Fibroblast of skin of right biceps (primary cell): ENCODE measurements around the gene ADGRG6.
A peak's percentile ranks its signal among the peaks of the same experiment; 100 is the strongest.
"Not testable (repeated sequence)": the region's sequence is repeated elsewhere in the genome, so short reads cannot be mapped to it uniquely, and the experiment has no call there.

Experiments
- DNase-seq: peaks from one replicate; pipeline ENCODE4 v3.0.0-alpha.2; 2013

The ADGRG6 gene

DNA sequence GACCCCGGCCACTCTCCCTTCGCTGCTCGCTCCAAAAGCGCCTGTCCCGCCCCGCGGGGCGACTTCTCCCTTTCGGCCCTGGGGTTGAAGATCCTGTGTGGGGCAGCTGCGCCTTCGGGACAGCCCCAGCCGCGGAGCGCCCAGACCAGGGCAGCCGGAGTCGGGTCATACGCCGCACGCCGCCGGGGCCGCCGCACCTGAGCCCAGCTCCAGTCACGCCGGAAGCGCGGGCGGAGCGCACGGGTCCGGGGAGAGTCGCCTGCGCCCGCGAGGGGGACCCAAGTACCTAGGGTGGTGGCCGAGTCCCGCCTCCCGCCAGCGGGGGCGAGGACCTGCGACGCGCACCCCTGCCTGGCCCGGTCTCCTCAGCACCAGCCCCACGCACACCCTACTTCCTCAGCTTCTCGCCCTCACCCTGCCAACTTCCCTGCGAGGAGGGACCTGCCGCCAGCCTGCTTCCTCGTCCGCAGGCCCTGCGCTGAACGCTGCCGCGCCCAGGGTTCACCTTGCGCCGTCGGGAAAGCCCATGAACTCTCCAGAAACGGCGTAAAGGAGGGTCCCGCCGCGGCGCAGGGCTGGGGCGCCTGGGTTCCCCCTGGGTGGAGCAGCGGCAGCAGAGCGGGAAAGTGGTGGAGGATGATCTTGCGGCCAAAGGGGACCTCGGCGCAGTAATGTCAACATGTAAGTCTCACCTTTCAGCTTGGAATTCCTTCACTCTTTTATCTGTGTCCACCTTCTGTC is at the start of gene ADGRG6:
Gene ADGRG6 (plus strand): TSS at position 357 of the 741 bp plus-strand sequence. CDS start 323 bp downstream, at position 680.
- DNase-seq, result peak; percentile 48

GRCh38 chr6:142254513-142254912 is 47.3 kb upstream of the ADGRG6 start:
- DNase-seq, result no peak

DNA sequence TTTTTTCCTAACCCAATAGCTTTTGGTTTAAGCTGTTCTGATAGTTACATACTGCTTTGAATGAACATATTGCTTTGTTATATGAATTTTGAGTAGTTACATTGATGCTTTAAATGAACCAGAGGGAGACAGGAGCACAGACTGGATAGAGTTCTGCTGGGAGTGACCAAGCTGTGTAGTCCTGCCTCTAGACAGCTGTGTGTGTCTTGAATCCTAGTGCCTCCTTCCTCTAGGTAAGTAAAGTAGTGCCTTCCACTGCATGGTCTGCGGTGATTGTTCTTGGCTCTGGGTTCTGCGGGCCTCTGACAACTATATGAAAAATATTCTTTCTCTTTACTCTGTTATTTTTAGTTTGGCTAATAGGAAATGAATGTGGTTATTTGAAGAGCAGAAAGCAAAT is 46.0 kb upstream of the ADGRG6 start:
- DNase-seq, result no peak

GRCh38 chr6:142258305-142258704 is 43.5 kb upstream of the ADGRG6 start:
- no peak for DNase-seq

DNA sequence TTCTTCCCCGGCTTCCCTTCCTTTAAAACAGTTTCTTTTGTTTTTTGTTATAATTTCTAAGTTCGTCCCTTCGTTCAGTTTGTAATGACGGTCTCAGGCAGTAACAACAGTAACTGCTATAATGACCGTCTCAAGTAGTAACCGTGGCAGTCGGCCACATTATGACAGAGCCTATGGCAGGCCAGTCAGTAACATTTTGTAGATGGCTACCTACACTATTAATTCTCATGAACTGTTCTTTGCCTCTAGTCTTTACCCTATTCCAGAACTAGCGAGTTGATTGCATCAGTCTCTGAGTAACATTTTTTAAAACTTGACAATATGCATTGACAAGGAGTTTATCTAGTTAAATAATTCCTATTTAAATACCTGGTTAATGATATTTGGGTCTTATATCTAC is 43.0 kb upstream of the ADGRG6 start:
- no peak for DNase-seq

GRCh38 chr6:142260748-142261147 is 41.1 kb upstream of the ADGRG6 start:
- no peak for DNase-seq

- DNase-seq, result no peak
Measured at GRCh38 chr6:142262231-142262630, 39.6 kb upstream of the ADGRG6 start.

DNA sequence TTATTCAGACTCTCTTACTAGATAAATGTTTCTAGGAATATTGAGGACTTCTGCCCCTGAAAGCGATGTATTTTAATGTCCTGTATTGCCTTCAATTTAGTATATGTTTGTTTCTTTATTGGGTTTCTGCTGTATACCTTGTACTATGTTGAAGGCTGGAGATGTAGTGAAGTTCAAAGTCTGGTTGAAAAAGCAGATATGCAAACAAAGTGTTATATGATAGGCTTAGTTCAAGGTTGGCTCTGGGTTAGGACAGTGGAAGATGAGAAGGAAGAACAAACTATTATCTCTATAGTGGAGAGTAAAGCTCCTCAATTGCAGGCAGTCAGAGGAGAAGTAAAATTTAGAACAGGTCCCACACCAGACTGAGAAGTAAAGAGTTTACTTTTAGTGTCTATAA is 36.3 kb upstream of the ADGRG6 start:
- DNase-seq, result no peak

GRCh38 chr6:142266060-142266459 is 35.7 kb upstream of the ADGRG6 start:
- no peak for DNase-seq

GRCh38 chr6:142271476-142271875 is 30.3 kb upstream of the ADGRG6 start:
- DNase-seq, result no peak

- no peak for DNase-seq
Measured at GRCh38 chr6:142274656-142275055, 27.2 kb upstream of the ADGRG6 start.

GRCh38 chr6:142275236-142276006 is 26.4 kb upstream of the ADGRG6 start:
- peak; percentile 34 for DNase-seq

DNA sequence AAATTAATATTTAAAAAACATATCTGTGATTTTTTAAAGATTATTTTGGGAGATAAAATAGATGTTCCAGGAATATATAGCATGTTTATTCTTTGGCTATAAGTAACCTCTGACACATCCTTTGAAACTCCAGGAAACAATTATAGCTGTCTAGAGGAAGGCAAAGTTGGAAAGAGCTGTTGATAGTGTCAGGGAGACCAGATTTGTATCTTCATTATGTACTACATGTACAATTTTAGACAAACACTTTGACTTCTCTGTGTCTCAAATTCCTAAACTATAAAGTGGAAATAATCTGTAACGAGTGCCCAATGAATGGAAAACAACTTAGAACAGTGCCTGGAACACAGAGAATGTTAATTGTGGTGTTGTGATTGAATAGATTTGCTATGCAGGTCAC is 25.6 kb upstream of the ADGRG6 start:
- DNase-seq, result peak; percentile 36

GRCh38 chr6:142279350-142280180 is 22.2 kb upstream of the ADGRG6 start:
- DNase-seq, result peak; percentile 69

GRCh38 chr6:142280265-142280664 is 21.5 kb upstream of the ADGRG6 start:
- no peak for DNase-seq

DNA sequence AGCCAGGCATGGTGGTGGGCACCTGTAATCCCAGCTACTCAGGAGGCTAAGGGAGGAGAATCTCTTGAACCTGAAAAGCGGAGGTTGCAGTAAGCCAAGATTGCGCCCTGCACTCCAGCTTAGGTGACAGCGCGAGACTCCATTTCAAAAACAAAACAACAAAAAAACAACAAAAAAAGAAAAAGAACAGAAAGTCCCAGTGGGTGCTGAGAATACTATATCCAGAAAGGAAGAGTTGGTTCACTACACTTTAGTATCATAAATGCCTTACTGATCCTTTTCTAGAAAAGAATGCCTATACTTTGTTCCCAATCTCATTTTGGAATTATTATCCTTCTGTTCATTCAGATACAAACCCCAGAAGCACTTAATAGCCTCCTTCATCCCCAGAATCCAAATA is 20.9 kb upstream of the ADGRG6 start:
- no peak for DNase-seq

- DNase-seq, result not testable (repeated sequence)
Measured at GRCh38 chr6:142283138-142283537, 18.7 kb upstream of the ADGRG6 start.

DNA sequence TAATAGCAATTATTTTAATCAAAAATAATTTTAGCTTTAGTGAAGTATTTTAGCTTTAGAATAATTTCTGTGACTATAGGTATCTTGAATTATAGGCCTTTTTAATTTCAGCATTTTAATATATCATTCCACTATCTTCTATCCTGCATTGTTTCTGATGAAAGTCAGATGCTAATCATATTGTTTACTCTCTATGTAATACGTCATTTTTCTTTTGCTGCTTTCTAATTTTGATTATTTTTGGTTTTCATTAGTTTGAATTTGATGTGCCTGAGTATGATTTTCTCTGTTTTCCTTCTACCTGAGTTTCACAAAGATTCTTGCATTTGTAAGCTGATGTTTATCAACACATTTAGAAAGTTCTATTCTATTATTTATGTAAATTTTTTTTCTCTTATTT is 17.4 kb upstream of the ADGRG6 start:
- DNase-seq, result no peak

- DNase-seq, result no peak
Measured at GRCh38 chr6:142285235-142286087, 16.3 kb upstream of the ADGRG6 start.

DNA sequence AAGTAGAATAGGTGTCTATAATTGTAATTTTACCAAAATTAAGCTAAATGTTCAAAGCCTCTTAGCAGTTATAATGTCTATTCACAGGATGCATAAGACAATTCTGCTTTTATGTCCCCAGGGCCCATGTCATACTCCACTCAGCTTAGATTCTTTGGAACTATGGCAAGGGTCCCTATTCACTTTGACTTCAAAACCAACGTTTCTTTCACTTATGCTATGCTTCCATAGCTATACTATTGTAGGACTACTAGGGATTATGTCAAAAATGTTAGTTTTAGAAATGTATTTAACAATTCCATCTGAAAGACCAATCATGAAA is 15.8 kb upstream of the ADGRG6 start:
- DNase-seq, result no peak

DNA sequence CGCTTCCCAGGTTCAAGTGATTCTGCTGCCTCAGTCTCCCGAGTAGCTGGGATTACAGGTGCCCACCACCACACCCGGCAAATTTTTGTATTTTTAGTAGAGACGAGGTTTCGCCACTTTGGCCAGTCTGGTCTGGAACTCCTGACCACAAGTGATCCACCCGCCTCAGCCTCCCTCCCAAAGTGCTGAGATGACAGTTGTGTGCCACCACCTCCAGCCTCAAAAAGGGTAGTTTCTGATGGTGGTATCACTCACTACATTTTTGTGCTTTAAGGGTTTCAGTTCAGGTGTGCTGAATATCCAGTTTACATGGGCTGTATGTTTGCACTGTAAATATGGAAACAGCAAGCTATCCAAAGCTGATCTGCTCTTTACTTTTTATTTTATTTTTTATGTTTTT is 12.1 kb upstream of the ADGRG6 start:
- no peak for DNase-seq

- DNase-seq, result no peak
Measured at GRCh38 chr6:142290851-142291250, 11.0 kb upstream of the ADGRG6 start.

DNA sequence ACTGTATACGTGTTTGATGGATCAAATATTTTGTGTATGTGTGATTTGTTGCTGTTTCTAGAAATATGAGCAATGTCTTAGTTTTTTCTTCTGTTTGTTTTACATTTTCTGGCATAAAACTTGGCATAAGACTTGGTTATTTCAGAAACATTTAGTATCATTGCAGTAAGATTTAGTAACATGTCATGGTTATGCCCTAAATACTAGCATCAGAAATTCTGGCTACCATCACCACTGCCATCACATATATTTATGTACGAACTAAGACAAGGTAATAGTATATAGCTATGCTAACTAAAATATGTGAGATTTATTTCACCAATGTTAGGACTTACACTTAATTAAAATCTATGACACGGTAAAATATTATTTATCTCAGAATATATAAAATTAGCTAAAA is 10.3 kb upstream of the ADGRG6 start:
- DNase-seq, result no peak
